GM23338 (cell line): Measurements from ENCODE around the gene F12. TPM values are rescaled to one million over a fixed set of nuclear protein-coding genes. Genes with fewer than 3 reads are reported as not detected.

ENCODE experiments used
- ATAC-seq: fragments of 200-7000 bp; cut with Tn5 transposase; 3 replicates; pipeline ENCODE4 v1.9.1; 2020
- DNase-seq: peaks from one replicate; pipeline ENCODE4 v3.0.0-alpha.2; 2015; ENCODE audit warnings: low spot score
- H2AFZ ChIP-seq: fragments of 200-600 bp; sonication (generic); 2 replicates; pipeline ENCODE4 v1.8.0; 2016; ENCODE audit warnings: antibody characterized with exemption, mild to moderate bottlenecking, moderate library complexity
- H3F3A ChIP-seq: fragments of 200-600 bp; sonication (generic); replicated peaks from 2 replicates; pipeline ENCODE4 v1.8.0; 2017; ENCODE audit warnings: antibody characterized with exemption, mixed run types, low read depth
- H3K27ac ChIP-seq: fragments of 200-600 bp; sonication (generic); 2 replicates; pipeline ENCODE4 v1.6.1; 2016; ENCODE audit warnings: low read depth
- H3K27me3 ChIP-seq: fragments of 200-600 bp; sonication (generic); 2 replicates; pipeline ENCODE4 v1.8.0; 2016; ENCODE audit warnings: mild to moderate bottlenecking, mixed run types, moderate library complexity; ENCODE audit not compliant: insufficient read depth
- H3K36me3 ChIP-seq: fragments of 200-600 bp; sonication (generic); 2 replicates; pipeline ENCODE4 v1.8.0; 2016; ENCODE audit warnings: mild to moderate bottlenecking; ENCODE audit not compliant: insufficient read depth
- H3K4me1 ChIP-seq: fragments of 200-600 bp; sonication (generic); 2 replicates; pipeline ENCODE4 v1.8.0; 2016; ENCODE audit warnings: mild to moderate bottlenecking, moderate library complexity; ENCODE audit not compliant: insufficient read depth
- H3K4me2 ChIP-seq: fragments of 200-600 bp; sonication (generic); 2 replicates; pipeline ENCODE4 v1.7.1; 2017; ENCODE audit warnings: mixed run types
- H3K4me3 ChIP-seq: fragments of 200-600 bp; sonication (generic); 2 replicates; pipeline ENCODE4 v1.6.1; 2016; ENCODE audit warnings: mixed run types
- H3K79me2 ChIP-seq: fragments of 200-600 bp; sonication (generic); replicated peaks from 2 replicates; pipeline ENCODE4 v1.8.0; 2017; ENCODE audit warnings: mild to moderate bottlenecking; ENCODE audit not compliant: insufficient read depth
- H3K9me2 ChIP-seq: fragments of 200-600 bp; sonication (generic); 2 replicates; pipeline ENCODE4 v1.8.0; 2017; ENCODE audit not compliant: insufficient read depth
- H4K20me1 ChIP-seq: fragments of 200-600 bp; sonication (generic); replicated peaks from 2 replicates; pipeline ENCODE4 v1.8.0; 2017; ENCODE audit warnings: mild to moderate bottlenecking; ENCODE audit not compliant: insufficient read depth
- H3K27ac Mint-ChIP-seq: 2 replicates; pipeline ENCODE4 v1.8.0; 2020; ENCODE audit warnings: inconsistent platforms, mild to moderate bottlenecking, moderate library complexity, mixed read lengths
- H3K27me3 Mint-ChIP-seq: 3 replicates; pipeline ENCODE4 v1.8.0; 2022; ENCODE audit warnings: low read depth, mild to moderate bottlenecking, moderate library complexity, mixed read lengths, inconsistent platforms; ENCODE audit not compliant: insufficient read depth, poor library complexity
- H3K36me3 Mint-ChIP-seq: 3 replicates; pipeline ENCODE4 v1.8.0; 2021; ENCODE audit warnings: low read depth, mild to moderate bottlenecking, inconsistent platforms, moderate library complexity, mixed read lengths
- H3K4me1 Mint-ChIP-seq: 3 replicates; pipeline ENCODE4 v1.8.0; 2020; ENCODE audit warnings: mild to moderate bottlenecking, inconsistent platforms, mixed read lengths
- H3K4me3 Mint-ChIP-seq: 3 replicates; pipeline ENCODE4 v1.8.0; 2021; ENCODE audit warnings: moderate library complexity, mild to moderate bottlenecking, inconsistent platforms, mixed read lengths
- H3K9me3 Mint-ChIP-seq: 3 replicates; pipeline ENCODE4 v1.8.0; 2020; ENCODE audit warnings: moderate library complexity, mild to moderate bottlenecking, inconsistent platforms, mixed read lengths
- CREB1 ChIP-seq: fragments of 250-450 bp; sonication (Bioruptor Pico); IDR thresholded peaks from 2 replicates; pipeline ENCODE4 v1.5.0; 2020; ENCODE audit warnings: low read depth, mild to moderate bottlenecking, moderate library complexity
- EZH2 ChIP-seq: fragments of 200-600 bp; sonication (generic); IDR thresholded peaks from one replicate; pipeline ENCODE4 v1.8.0; 2017; ENCODE audit warnings: antibody characterized with exemption, mild to moderate bottlenecking, low read depth; ENCODE audit not compliant: unreplicated experiment
- EZH2phosphoT487 ChIP-seq: fragments of 200-600 bp; sonication (generic); IDR thresholded peaks from one replicate; pipeline ENCODE4 v1.8.1; 2018; ENCODE audit warnings: antibody characterized with exemption; ENCODE audit not compliant: unreplicated experiment
- JUNB ChIP-seq: IDR thresholded peaks from one replicate; pipeline ENCODE4 v1.6.1; 2016; ENCODE audit warnings: antibody characterized with exemption; ENCODE audit not compliant: unreplicated experiment
- NANOG ChIP-seq: IDR thresholded peaks from 2 replicates; pipeline ENCODE4 v1.6.1; 2016; ENCODE audit warnings: antibody characterized with exemption, borderline replicate concordance
- POLR2AphosphoS5 ChIP-seq: IDR thresholded peaks from 2 replicates; pipeline ENCODE4 v1.6.1; 2016; ENCODE audit warnings: antibody characterized with exemption, low read depth
- REST ChIP-seq: IDR thresholded peaks from one replicate; pipeline ENCODE4 v1.6.1; 2018; ENCODE audit warnings: antibody characterized with exemption; ENCODE audit not compliant: unreplicated experiment
- STAT1 ChIP-seq: IDR thresholded peaks from one replicate; pipeline ENCODE4 v1.6.1; 2016; ENCODE audit warnings: antibody characterized with exemption; ENCODE audit not compliant: unreplicated experiment
- ZNF114 ChIP-seq: fragments of 250-450 bp; sonication (Bioruptor Pico); IDR thresholded peaks from 2 replicates; pipeline ENCODE4 v1.5.0; 2020; ENCODE audit warnings: mild to moderate bottlenecking, moderate library complexity
- ZNF331 ChIP-seq: fragments of 250-450 bp; sonication (Bioruptor Pico); IDR thresholded peaks from 2 replicates; pipeline ENCODE4 v1.5.0; 2020; ENCODE audit warnings: low read depth, mild to moderate bottlenecking, moderate library complexity
- polyA plus RNA-seq: library from polyadenylated mRNA; unstranded; fragments of >200 nt; fragmentation: Nextera tagmentation; extraction: Ambion mirVana; gene quantifications from 2 replicates; pipeline ENCODE4 v1.2.1, GENCODE V29; 2016
- total RNA-seq: library from RNA; depleted of rRNA; stranded (reverse); fragments of >200 nt; shearing (Covaris generic); gene quantifications from 2 replicates; pipeline ENCODE4 v1.2.3, GENCODE V29; 2014
- TF ChIP-seq, protein P1 (sequence below): IDR thresholded peaks from 2 replicates; pipeline ENCODE4 v1.6.1; 2016; ENCODE audit warnings: antibody characterized with exemption
- TF ChIP-seq, protein P2 (sequence below), 2 experiments: fragments of 200-600 bp in 1 of 2; sonication (generic) in 1 of 2; conservative IDR thresholded peaks; 2 replicates each; pipeline versions ENCODE4 v1.5.1 to v1.6.1; 2016 to 2017; ENCODE audit warnings: antibody characterized with exemption in 2 of 2, low read depth in 2 of 2, mild to moderate bottlenecking in 2 of 2, moderate library complexity in 1 of 2
- TF ChIP-seq, protein P3 (sequence below): fragments of 250-450 bp; sonication (Bioruptor Pico); IDR thresholded peaks from 2 replicates; pipeline ENCODE4 v1.5.0; 2020; ENCODE audit warnings: mild to moderate bottlenecking, moderate library complexity

Gene F12
- total and polyA plus RNA-seq, 2 experiments from 2014 or later: 2.9 to 8.0 TPM

GRCh38 chr5:177365845-177366527, 43.4 kb downstream of the F12 start:
- no peaks in the 10 kb centered on the region; the same call in 2 of the 3 replicates for H3K9me3 Mint-ChIP-seq
- H3K4me1 ChIP-seq: peaks cover 52% of the 10 kb centered on the region
- peaks cover 20% of the 10 kb centered on the region for H3K27me3 ChIP-seq
- no peaks in the 10 kb centered on the region for H3K79me2 ChIP-seq
- H3K36me3 ChIP-seq: no peaks in the 10 kb centered on the region
- H3K4me1 Mint-ChIP-seq: peaks cover 56% of the 10 kb centered on the region
- H3K4me2 ChIP-seq: peak overlapping the region; percentile 97
- peak overlapping the region; percentile 98 for H3K27ac Mint-ChIP-seq
- H3K36me3 Mint-ChIP-seq: peaks cover 11% of the 10 kb centered on the region
- no peaks in the 10 kb centered on the region for H3K9me2 ChIP-seq
- peak overlapping the region; percentile 89; the same call in 1 of the 2 replicates for H2AFZ ChIP-seq
- peaks cover 34% of the 10 kb centered on the region for H3K27me3 Mint-ChIP-seq
- peak overlapping the region; percentile 84 for H3K4me3 ChIP-seq
- DNase-seq (peak; percentile 24), ATAC-seq (no peak)
- peak overlapping the region; percentile 90 for H3K4me3 Mint-ChIP-seq
- no peak for TF ChIP-seq REST
- TF ChIP-seq STAT1: no peak
- no peak for TF ChIP-seq POLR2AphosphoS5
- no peak for TF ChIP-seq ZNF331
- TF ChIP-seq, protein P1, sequence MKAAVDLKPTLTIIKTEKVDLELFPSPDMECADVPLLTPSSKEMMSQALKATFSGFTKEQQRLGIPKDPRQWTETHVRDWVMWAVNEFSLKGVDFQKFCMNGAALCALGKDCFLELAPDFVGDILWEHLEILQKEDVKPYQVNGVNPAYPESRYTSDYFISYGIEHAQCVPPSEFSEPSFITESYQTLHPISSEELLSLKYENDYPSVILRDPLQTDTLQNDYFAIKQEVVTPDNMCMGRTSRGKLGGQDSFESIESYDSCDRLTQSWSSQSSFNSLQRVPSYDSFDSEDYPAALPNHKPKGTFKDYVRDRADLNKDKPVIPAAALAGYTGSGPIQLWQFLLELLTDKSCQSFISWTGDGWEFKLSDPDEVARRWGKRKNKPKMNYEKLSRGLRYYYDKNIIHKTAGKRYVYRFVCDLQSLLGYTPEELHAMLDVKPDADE: no peak
- no peak for TF ChIP-seq EZH2
- TF ChIP-seq NANOG: no peak
- TF ChIP-seq, protein P2, sequence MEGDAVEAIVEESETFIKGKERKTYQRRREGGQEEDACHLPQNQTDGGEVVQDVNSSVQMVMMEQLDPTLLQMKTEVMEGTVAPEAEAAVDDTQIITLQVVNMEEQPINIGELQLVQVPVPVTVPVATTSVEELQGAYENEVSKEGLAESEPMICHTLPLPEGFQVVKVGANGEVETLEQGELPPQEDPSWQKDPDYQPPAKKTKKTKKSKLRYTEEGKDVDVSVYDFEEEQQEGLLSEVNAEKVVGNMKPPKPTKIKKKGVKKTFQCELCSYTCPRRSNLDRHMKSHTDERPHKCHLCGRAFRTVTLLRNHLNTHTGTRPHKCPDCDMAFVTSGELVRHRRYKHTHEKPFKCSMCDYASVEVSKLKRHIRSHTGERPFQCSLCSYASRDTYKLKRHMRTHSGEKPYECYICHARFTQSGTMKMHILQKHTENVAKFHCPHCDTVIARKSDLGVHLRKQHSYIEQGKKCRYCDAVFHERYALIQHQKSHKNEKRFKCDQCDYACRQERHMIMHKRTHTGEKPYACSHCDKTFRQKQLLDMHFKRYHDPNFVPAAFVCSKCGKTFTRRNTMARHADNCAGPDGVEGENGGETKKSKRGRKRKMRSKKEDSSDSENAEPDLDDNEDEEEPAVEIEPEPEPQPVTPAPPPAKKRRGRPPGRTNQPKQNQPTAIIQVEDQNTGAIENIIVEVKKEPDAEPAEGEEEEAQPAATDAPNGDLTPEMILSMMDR (conservative IDR thresholded peaks at IDR 0.05; ENCODE audit: low read depth in 2 of 2): no peak
- no peak for TF ChIP-seq EZH2phosphoT487
- no peak for TF ChIP-seq JUNB
- TF ChIP-seq ZNF114: no peak
- no peak for TF ChIP-seq CREB1 (CRISPR knock-in tag)
- TF ChIP-seq, protein P3, sequence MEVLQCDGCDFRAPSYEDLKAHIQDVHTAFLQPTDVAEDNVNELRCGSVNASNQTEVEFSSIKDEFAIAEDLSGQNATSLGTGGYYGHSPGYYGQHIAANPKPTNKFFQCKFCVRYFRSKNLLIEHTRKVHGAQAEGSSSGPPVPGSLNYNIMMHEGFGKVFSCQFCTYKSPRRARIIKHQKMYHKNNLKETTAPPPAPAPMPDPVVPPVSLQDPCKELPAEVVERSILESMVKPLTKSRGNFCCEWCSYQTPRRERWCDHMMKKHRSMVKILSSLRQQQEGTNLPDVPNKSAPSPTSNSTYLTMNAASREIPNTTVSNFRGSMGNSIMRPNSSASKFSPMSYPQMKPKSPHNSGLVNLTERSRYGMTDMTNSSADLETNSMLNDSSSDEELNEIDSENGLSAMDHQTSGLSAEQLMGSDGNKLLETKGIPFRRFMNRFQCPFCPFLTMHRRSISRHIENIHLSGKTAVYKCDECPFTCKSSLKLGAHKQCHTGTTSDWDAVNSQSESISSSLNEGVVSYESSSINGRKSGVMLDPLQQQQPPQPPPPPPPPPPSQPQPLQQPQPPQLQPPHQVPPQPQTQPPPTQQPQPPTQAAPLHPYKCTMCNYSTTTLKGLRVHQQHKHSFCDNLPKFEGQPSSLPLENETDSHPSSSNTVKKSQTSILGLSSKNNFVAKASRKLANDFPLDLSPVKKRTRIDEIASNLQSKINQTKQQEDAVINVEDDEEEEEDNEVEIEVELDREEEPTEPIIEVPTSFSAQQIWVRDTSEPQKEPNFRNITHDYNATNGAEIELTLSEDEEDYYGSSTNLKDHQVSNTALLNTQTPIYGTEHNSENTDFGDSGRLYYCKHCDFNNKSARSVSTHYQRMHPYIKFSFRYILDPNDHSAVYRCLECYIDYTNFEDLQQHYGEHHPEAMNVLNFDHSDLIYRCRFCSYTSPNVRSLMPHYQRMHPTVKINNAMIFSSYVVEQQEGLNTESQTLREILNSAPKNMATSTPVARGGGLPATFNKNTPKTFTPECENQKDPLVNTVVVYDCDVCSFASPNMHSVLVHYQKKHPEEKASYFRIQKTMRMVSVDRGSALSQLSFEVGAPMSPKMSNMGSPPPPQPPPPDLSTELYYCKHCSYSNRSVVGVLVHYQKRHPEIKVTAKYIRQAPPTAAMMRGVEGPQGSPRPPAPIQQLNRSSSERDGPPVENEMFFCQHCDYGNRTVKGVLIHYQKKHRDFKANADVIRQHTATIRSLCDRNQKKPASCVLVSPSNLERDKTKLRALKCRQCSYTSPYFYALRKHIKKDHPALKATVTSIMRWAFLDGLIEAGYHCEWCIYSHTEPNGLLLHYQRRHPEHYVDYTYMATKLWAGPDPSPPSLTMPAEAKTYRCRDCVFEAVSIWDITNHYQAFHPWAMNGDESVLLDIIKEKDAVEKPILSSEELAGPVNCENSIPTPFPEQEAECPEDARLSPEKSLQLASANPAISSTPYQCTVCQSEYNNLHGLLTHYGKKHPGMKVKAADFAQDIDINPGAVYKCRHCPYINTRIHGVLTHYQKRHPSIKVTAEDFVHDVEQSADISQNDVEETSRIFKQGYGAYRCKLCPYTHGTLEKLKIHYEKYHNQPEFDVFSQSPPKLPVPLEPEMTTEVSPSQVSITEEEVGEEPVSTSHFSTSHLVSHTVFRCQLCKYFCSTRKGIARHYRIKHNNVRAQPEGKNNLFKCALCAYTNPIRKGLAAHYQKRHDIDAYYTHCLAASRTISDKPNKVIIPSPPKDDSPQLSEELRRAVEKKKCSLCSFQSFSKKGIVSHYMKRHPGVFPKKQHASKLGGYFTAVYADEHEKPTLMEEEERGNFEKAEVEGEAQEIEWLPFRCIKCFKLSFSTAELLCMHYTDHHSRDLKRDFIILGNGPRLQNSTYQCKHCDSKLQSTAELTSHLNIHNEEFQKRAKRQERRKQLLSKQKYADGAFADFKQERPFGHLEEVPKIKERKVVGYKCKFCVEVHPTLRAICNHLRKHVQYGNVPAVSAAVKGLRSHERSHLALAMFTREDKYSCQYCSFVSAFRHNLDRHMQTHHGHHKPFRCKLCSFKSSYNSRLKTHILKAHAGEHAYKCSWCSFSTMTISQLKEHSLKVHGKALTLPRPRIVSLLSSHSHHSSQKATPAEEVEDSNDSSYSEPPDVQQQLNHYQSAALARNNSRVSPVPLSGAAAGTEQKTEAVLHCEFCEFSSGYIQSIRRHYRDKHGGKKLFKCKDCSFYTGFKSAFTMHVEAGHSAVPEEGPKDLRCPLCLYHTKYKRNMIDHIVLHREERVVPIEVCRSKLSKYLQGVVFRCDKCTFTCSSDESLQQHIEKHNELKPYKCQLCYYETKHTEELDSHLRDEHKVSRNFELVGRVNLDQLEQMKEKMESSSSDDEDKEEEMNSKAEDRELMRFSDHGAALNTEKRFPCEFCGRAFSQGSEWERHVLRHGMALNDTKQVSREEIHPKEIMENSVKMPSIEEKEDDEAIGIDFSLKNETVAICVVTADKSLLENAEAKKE (CRISPR knock-in tag): no peak
- no peaks in the 10 kb centered on the region; the same call in 1 of the 2 replicates for H4K20me1 ChIP-seq
- H3K27ac ChIP-seq: peak overlapping the region; percentile 95
- peaks cover 27% of the 10 kb centered on the region; the same call in 1 of the 2 replicates for H3F3A ChIP-seq
